Liver (tissue), 9 donors: Measurements from ENCODE around the gene PDIA3. TPM values are rescaled to one million over a fixed set of nuclear protein-coding genes. Genes with fewer than 3 reads are reported as not detected.
"Not testable (repeated sequence)": the region's sequence is repeated elsewhere in the genome, so short reads cannot be mapped to it uniquely, and the experiment has no call there.

Experiments
- DNase-seq: peaks from one replicate; pipeline ENCODE4 v3.0.0-alpha.2; 2017; ENCODE audit warnings: low spot score
- H3K27ac ChIP-seq, 2 donors: one replicate each; pipeline ENCODE4 v1.7.0; 2013; ENCODE audit warnings: inconsistent platforms in 2 of 2, low read length in 2 of 2, control low read depth in 1 of 2, low read depth in 1 of 2, mild to moderate bottlenecking in 1 of 2
- H3K27me3 ChIP-seq, 4 donors: one replicate each; pipeline versions ENCODE4 v1.6.1 to v1.7.0; 2013; ENCODE audit warnings: low read length in 3 of 4, inconsistent platforms in 1 of 4, mild to moderate bottlenecking in 1 of 4, moderate library complexity in 1 of 4; ENCODE audit not compliant: control insufficient read depth in 4 of 4, insufficient read depth in 4 of 4
- H3K36me3 ChIP-seq, 4 donors: one replicate each; pipeline versions ENCODE4 v1.6.1 to v1.7.0; 2013; ENCODE audit warnings: low read length in 3 of 4, mild to moderate bottlenecking in 3 of 4, low read depth in 1 of 4, moderate library complexity in 1 of 4; ENCODE audit not compliant: control insufficient read depth in 4 of 4, insufficient read depth in 3 of 4
- H3K4me1 ChIP-seq, 4 donors: one replicate each; pipeline versions ENCODE4 v1.6.1 to v1.7.0; 2013; ENCODE audit warnings: low read length in 3 of 4, mild to moderate bottlenecking in 3 of 4, moderate library complexity in 1 of 4; ENCODE audit not compliant: control insufficient read depth in 4 of 4, insufficient read depth in 4 of 4
- H3K4me3 ChIP-seq, 3 donors: one replicate each; pipeline versions ENCODE4 v1.6.1 to v1.7.0; 2013; ENCODE audit warnings: low read length in 3 of 3, control low read depth in 1 of 3, low read depth in 1 of 3, mild to moderate bottlenecking in 1 of 3
- H3K9ac ChIP-seq, 2 donors: one replicate each; pipeline ENCODE4 v1.7.0; 2013; ENCODE audit warnings: low read length in 2 of 2, mild to moderate bottlenecking in 2 of 2, moderate library complexity in 2 of 2, control low read depth in 1 of 2, low read depth in 1 of 2
- H3K9me3 ChIP-seq, 4 donors: one replicate each; pipeline versions ENCODE4 v1.6.1 to v1.7.0; 2013; ENCODE audit warnings: low read length in 3 of 4; ENCODE audit not compliant: control insufficient read depth in 4 of 4
- EGR1 ChIP-seq, 2 donors: IDR thresholded peaks; 2 replicates each; pipeline ENCODE4 v1.6.1; 2016 to 2018; ENCODE audit warnings: antibody characterized with exemption in 2 of 2, low read depth in 2 of 2
- FOXA1 ChIP-seq: IDR thresholded peaks from 2 replicates; pipeline ENCODE4 v1.6.1; 2016; ENCODE audit warnings: antibody characterized with exemption
- HNF4G ChIP-seq: IDR thresholded peaks from 2 replicates; pipeline ENCODE4 v1.6.1; 2016; ENCODE audit warnings: antibody characterized with exemption
- JUND ChIP-seq, 2 donors: IDR thresholded peaks; 2 replicates each; pipeline ENCODE4 v1.6.1; 2016; ENCODE audit warnings: antibody characterized with exemption in 2 of 2
- MAX ChIP-seq: IDR thresholded peaks from 2 replicates; pipeline ENCODE4 v1.6.1; 2016; ENCODE audit warnings: antibody characterized with exemption
- REST ChIP-seq: IDR thresholded peaks from 2 replicates; pipeline ENCODE4 v1.6.1; 2016; ENCODE audit warnings: antibody characterized with exemption, mild to moderate bottlenecking
- SP1 ChIP-seq: IDR thresholded peaks from 2 replicates; pipeline ENCODE4 v1.6.1; 2018; ENCODE audit warnings: antibody characterized with exemption, mild to moderate bottlenecking
- YY1 ChIP-seq: IDR thresholded peaks from 2 replicates; pipeline ENCODE4 v1.6.1; 2016; ENCODE audit warnings: antibody characterized with exemption, mild to moderate bottlenecking
- ZBTB33 ChIP-seq: IDR thresholded peaks from 2 replicates; pipeline ENCODE4 v1.6.1; 2016; ENCODE audit warnings: antibody characterized with exemption
- WGBS: extraction: QIAGEN DNeasy Blood & Tissue Kit; methylation state at CpG from one replicate; pipeline ENCODE4 v1.1.7; 2013; 5-methylcytosine and 5-hydroxymethylcytosine counted together
- polyA plus RNA-seq, 2 donors: library from polyadenylated mRNA; stranded (reverse) in 1 of 2; unstranded in 1 of 2; fragments of 200-250 nt in 1 of 2; fragments of >200 nt in 1 of 2; fragmentation: Nextera tagmentation in 1 of 2; extraction: Ambion mirVana in 1 of 2; gene quantifications; one replicate each; pipeline versions ENCODE4 v1.2.1 to v1.2.3, GENCODE V29; 2013 to 2015
- total RNA-seq, 2 donors: library from RNA; depleted of rRNA; stranded (reverse); fragments of >200 nt; gene quantifications; one replicate each; pipeline ENCODE4 v1.2.3, GENCODE V29; 2014
- donor health status: healthy.
- donor health status: healthy.
- donor health status: healthy.
- donor health status: healthy.
- donor health status: healthy.

Gene PDIA3
- total and polyA plus RNA-seq, 4 donors: 109 to 328 (median 215) TPM

- peaks cover 17 to 71% (median 49%) of the 10 kb centered on the region in 4 donors for H3K36me3 ChIP-seq
- TF ChIP-seq FOXA1: no peak
- DNase-seq: no peak
- H3K4me1 ChIP-seq: no peaks in the 10 kb centered on the region
- WGBS: 93% methylated on average over 5 of the region's 5 CpGs
- no peak overlapping the region for H3K27ac ChIP-seq
- H3K27me3 ChIP-seq: no peaks in the 10 kb centered on the region
- H3K9ac ChIP-seq: no peak overlapping the region
- H3K9me3 ChIP-seq: no peaks in the 10 kb centered on the region
- H3K4me3 ChIP-seq: no peak overlapping the region
These were observed 62.3 kb downstream of the PDIA3 start for GRCh38 chr15:43808435-43808950.

GRCh38 chr15:43808960-43809678 lies 62.9 kb downstream of the PDIA3 start:
- H3K27ac ChIP-seq: no peak overlapping the region
- no peaks in the 10 kb centered on the region for H3K9me3 ChIP-seq
- TF ChIP-seq MAX (no peak), YY1 (no peak), REST (no peak), ZBTB33 (no peak), HNF4G (no peak), SP1 (no peak), FOXA1 (no peak), EGR1 (IDR thresholded peaks at IDR 0.05; ENCODE audit: low read depth in 2 of 2) (no peak), JUND (IDR thresholded peaks at IDR 0.05) (no peak)
- H3K27me3 ChIP-seq: no peaks in the 10 kb centered on the region
- no peak overlapping the region for H3K4me3 ChIP-seq
- no peaks in the 10 kb centered on the region for H3K4me1 ChIP-seq
- no peak for DNase-seq
- 90% methylated on average over 6 of the region's 6 CpGs for WGBS
- H3K9ac ChIP-seq: no peak overlapping the region
- peaks cover 19 to 76% (median 52%) of the 10 kb centered on the region in 4 donors for H3K36me3 ChIP-seq

- 95% methylated on average over 5 of the region's 5 CpGs for WGBS
- H3K4me1 ChIP-seq, H3K9ac ChIP-seq, H3K27me3 ChIP-seq, DNase-seq, H3K9me3 ChIP-seq, H3K4me3 ChIP-seq, H3K27ac ChIP-seq: not testable (repeated sequence)
- peaks cover 13 to 46% (median 34%) of the 10 kb centered on the region in 4 donors for H3K36me3 ChIP-seq
These were observed 68.8 kb downstream of the PDIA3 start for GRCh38 chr15:43815064-43815463.
